CD4-positive, alpha-beta T cell treated with Interleukin-15 for 4 hours (primary cell): ENCODE results near the gene RFFL.

Experiments
- DNase-seq: peaks from one replicate; pipeline ENCODE4 v3.0.0-alpha.2; 2020; ENCODE audit warnings: low spot score

RFFL gene

DNA sequence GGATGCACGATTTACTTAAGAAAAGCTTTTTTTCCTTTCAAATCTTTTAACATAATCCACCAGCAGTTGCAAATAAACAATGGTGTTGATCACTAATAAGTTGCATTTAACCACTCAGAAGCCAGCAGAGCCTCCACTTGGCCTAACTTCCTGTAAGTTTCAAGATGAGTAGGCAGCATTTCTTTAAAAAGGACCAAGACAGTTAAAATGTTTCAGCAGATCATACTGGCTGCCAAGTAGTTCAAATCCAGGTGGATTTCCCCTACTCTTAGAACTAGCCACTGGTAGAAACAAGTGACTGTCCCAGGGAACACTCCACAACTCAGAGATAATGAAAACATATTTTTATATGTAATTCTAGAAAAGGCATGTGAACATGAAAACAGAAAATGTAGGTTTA, 17.0 kb upstream of the RFFL start:
- no peak for DNase-seq

DNA sequence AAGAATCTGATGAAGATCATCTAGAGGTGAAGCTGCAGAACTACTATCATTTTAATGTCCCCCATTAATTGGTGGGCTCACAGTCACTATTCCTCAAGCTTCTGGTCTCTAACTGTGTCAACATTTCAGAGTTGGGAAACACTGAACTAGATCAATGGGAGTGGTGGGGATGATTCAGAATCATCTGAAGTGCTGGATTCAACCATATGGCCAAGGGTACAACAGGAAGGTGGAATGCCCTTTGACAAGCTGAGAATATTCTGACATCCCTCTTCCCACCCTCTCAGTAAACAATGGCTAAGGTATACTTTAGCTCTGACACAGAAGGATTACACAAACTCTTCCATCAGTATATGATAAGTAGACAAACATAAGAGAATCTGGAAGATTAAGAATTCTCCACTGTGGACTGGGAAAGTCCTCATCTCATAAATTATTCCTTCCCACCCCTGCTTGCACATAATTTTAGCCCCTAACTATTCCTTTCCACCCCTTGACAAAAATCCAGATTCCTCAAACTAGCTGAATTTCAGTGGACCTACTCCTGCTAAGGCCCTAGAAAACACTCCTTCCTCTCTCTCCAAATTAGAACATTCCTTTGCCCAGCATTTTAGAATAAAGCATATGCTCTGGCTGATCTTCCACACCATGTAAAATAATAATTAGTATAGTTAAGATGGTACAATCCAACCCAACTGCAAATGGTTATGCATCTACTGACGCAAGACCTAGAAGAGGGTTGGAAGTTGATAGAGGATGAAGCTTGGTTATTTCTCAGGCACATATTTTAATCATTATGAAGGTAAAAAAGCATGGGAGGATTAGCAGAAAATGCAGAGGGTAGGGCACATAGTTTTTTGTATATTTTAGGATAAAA, 16.3 kb upstream of the RFFL start:
- no peak for DNase-seq

DNA sequence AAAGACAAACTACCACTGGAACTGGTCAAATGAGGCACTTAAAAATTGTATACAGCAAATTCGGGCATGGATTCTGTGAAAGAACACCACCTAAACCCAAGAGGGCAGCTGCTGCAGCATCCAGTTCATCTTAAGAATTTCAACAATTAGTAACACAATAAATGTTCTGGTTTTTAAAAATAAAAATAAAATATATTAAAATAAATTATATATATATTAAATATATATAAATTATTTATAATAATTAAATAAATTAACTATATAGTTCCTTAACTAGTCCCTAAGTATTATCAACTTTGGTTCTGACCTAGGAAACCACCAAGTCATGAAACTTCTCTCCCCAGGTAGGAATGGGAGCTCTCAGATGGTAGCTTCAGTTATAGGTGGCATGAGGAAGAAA, 13.4 kb upstream of the RFFL start:
- no peak for DNase-seq

DNA sequence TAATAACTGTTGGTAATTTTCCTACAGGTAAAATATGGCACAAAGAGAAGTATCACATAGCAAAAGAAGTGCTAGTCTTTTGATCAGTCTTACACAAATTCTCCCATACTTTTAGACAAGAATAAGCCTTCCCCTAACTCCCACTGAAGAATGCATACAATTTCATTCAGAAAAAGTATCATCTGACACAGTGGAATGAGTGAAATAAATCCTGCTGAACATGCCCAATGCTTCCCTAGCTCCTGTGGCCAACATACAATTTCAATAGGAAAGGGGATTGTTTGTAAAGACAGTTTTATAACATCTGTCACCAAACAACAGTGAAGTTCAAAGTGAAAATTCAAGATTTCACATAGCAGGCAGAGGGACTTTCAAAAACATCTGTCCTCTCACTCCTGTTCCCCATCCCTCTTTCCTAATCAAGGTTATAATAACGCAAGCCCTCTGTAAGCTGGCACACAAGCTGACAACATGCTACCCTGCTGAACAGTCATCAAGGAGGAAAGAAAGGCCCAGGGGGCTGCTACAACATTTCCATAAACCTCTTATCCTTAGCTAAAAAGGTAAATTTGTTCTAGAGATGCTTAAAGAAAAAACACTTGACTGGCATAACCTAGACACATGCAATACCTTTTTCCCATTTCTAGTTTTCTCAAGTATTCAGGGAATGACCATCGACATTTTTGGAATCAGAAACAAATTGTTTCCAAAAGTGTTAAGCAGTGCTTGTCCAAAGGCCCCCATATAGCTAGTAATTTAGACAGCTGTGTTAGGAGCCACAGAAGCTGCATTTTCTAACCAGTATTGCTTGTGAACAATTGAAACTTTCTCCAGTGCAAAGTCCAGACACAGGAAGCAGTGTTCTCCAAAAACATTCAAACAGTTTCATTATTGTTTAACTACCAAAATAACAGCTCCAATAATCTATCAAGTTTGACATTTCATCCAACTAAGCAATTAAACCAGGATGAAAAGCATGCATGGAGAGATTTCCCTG, 11.5 kb upstream of the RFFL start:
- no peak for DNase-seq

DNA sequence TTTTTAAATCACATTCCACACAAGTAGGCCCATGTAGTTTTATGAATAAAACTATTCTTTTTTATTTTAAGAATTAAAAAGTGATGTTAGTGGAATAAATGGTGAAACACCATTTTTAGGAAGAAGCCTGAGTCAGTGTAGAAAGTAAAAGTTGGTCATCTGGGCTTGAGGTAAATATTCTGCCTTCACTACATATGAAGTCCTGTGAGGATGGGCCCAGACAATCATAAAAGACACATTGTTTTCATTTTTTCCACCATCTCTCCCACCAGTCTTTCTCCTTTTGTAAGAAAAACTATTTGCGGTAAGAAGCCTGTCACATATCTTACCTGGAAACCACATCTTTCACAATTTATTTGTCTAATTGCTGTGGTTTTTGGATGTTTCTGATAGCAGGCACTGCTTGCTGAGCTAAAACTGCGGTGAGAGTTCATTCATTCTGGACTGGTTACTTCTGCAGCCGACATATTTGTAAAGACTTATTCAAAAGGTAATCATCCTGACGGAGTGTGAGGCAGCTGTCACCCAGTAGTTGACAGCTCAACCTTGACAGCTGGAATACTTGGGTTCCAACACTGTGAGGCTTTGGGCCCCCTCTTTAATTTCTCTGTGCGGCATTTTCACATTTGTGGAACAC, 10.6 kb upstream of the RFFL start:
- DNase-seq = peak; percentile 43

DNA sequence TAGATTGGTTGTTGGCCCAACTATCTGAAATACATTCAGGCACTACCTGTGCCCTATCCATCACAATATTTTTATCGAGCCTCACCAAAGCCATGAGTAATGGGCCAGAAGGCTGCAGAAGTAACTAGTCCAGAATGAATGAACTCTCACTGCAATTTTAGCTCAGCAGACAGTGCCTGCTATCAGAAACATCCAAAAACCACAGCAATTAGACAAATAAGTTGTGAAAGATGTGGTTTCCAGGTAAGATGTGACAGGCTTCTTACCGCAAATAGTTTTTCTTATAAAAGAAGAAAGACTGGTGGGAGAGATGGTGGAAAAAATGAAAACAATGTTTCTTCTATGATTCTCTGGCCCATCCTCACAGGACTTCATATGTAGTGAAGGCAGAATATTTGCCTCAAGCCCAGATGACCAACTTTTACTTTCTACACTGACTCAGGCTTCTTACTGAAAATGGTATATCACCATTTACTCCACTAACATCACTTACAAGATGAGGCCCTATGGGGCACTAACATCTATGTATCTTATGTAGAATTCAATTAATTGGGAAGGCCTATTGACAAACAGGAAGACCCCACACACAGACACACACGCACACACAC, 9.8 kb upstream of the RFFL start:
- peak; percentile 66 for DNase-seq

DNA sequence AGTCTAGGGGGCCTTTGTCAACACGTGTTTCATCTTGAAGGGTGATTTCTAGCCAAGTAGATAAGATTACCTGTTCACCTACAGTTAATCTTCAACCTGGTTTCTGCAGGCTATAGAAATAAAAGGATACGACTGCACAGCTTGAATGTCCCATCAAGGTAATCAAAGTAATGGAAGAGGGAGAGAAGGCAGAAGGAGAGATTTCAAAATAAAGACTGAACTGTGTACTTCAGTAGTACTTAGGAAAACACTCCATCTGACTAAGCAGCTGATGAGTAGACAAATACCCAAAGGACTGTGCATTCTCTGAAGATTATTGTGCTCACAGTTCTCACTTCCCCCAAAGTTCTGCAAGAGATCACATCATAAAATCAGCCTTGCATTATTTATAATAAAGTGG, 5.8 kb upstream of the RFFL start:
- DNase-seq = no peak

DNA sequence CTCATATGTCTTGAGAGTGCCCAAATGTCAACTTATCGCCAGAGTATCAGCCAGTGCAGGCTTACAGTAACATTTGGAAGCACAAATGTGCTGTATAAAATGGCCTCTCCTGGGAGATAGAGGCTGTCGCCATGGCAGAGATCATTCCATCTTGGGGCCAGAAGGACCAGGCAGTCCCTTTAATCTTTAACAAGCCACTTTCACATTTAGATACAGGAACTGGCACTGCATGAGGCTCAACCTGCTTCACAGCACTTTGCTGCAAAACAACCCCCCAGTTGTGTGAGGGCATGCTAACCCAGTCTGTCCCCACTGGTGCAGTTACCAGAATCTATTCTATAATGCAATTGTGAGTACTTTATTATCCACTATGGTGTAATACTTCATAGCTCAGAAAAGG, 4.7 kb upstream of the RFFL start:
- DNase-seq = no peak

DNA sequence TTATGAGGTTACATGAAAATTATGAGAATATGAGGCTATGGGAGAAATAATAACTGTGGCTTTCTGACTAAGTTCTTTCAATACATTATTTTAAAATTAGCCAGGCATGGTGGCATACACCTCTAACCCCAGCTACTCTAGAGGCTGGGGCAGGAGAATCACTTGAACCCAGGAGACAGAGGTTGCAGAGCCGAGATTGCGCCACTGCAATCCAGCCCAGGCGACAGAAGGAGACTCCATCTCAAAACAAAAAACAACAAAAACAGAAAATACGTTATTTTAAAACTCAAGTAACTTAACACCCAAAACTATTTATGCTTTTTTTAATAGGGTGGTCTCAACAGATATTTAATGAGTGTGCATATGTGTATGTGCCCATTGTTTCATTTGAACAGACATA, 2.4 kb upstream of the RFFL start:
- DNase-seq = no peak

DNA sequence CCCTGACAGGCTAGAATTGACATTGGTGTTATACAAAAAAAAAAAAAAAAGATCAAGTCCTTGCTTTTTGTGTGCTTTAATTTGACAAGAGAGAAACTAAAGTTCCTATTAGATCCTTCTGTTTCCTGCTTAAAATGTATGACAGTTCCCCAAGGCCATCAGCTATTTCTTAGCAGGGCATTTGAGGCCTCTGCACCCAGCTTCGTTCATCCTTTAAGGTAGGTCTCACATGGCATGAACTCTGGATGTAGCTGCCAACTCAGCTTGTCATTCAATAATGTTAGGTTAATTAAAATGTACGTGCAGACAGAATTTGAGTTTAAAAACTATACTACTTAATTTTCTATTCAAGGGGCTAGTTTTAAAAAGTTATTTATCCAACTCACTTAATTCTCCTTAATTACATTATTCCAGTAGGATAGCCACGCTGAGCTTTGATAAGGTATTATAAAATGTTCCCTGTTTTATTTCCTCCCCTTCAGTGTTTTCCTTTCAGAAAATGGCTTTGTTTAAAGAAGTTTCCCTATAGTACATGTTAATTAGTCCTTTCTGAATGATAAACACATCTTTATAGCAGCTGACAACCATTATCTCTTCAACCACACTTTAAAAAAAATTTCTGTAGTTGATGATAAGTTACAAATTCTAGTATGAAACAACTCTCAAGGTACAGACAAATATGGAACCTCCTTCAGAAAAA, 1.2 kb upstream of the RFFL start:
- no peak for DNase-seq

DNA sequence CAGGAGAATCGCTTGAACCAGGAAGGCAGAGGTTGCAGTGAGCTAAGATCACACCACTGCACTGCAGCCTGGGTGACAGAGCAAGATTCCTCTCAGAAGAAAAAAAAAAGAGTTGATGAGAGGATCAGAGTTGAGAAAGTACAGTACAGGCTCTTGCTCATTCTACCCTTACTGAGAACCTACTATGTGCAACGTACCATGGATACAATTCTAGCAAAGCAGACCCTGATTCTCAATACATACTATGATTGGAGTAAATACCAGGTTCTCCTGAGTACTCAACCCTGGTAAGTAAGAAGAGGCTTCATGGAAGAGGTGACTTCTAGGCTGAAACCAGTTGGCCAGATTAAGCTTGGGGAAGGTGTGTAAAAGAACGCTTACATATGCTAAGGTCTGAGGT, 1.2 kb downstream of the RFFL start:
- no peak for DNase-seq

DNA sequence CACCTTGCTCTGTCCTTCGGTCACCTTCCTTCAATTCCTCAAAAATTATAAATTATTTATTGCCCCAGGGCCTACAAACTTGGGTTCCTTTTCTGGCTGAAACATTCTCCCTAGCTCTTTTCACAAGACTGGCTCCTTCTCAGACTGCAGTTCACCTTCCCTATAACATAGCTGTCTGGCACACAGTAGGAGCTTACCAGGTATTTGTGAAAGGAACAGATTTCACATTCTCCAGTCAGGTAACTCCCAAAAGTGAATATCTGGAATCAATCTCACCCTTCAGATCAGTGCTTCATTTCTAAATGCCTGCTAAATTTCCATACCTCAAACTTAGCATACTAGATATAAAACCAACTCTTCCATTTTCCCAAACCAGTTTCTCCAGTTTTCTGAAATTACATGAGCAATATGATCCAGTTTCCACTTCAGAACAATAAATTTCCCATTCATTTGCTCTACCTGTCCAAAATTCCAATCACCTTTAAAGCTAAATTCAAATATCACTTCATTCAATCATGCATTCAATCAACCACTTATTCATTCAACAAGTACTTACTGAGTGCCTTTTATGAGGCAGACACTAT, 6.1 kb downstream of the RFFL start:
- no peak for DNase-seq

DNA sequence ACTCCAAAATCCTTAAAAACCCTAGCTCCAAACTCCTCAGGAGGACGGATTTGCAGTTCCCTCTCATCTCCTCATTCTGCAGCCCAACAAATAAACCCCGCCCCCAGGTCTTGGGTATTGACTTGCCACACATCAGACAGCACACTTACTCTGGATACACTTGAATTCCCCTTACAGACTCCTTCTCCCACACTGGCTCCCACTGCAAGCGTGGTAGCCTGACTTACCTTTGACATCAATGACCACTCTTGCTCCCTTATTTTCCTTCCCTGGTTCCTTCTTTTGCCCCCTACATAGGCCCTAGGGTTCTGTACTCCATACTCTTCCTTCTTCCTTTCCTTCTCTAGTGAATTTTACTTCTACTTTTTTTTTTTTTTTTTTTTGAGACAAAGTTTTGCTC, 7.5 kb downstream of the RFFL start:
- no peak for DNase-seq

DNA sequence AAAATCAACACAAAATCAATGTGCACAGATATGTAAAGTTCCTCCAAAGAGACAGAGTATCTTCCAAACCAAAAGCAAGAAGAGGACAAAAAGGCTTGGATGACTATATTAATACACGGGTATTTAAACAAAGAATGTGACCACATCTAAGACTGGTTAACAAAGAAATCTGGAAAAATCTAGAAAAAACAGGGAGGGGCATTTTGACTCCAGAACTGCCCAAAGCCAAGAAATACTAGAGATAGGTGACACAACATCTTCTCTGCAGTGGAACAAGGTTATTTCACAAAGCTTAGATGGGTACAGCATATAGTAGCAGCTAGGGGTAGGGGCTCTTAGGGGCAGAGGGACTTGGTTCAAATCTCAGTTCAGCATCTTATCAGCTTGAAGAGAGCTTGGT, 10.3 kb downstream of the RFFL start:
- no peak for DNase-seq

DNA sequence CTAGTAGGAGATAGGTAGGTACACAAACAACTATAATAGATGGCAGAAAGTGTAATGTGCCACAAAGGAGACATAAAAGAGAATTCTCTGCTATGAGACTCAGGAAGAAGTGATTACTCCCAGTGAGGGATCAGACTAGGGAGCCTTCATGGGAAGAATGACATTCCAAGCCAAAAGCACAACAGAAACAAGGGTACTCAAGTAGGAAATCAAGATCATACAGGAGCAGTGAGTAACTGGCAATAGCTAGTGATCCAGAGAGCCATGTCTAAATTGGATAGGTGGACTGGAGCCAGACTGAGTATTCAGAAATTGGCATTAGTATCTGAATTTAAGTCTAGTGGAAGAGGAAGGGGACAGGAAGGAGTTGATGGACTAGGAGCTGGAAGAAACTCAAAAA, 10.7 kb downstream of the RFFL start:
- no peak for DNase-seq

DNA sequence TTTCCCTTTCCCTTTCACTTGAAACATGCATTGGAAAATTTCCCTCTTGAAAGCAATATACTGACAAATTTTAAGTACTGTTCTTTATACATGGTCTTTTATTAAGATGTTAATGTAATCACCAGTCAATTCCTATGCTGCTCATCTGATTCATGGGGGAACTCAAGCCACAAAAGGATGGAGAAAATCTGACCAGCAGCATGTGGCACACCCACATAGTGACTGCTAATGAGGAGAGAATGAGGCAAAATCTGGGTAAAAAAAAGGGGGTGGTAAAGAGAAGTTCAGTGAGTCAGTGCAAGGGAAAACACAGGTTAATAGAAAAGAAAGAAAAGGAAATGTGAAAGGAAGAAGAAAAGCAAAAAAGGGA, 11.3 kb downstream of the RFFL start:
- no peak for DNase-seq

DNA sequence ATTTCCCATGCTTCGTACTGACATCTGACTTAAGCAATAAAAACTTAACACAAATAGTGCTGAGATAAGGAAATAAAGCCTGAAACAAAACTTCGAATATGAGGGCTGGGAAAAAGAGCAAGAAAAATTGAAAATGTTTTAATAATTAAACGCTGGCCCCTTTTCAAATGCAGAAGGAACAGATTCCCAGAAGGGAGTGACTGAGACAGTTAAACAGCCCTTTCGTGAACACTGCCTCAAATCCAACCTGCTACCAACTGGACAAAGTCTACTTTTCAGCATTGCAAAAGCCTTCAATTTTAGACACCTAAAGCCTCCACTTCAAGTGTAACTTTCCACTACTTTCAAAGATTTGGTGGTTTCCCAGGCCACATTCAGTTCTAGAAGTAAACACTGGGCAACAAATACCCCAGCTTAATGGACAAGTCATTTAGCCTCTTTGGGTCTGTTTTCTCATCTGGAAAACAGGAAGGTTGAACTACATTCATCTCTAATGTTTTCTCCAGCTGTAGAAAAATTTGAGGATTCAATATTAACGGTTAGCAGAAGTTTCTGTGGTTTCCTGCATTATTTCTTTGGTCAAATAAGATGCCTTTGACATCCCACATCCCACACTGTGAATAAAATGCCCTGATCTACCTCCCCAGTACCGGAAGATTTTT, 11.8 kb downstream of the RFFL start:
- DNase-seq = peak; percentile 26

DNA sequence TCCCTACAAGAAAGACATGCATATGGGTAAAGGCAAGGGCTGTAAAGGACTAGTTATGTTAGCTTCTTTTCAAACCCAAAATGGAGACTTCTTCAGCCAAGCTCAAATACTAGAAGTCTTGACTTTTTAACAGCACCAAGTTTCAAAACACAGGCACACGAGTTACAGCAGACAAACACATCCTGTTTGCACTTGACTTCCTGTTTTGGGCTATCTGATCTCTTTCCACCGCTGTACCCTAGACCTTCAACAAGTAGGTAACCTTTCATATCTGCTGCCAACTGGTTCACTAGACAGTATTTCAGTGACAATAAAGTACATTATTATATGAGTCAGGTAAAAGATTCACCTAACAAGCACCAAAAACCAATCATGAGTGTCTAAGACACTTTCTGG, 12.3 kb downstream of the RFFL start:
- peak; percentile 85 for DNase-seq

DNA sequence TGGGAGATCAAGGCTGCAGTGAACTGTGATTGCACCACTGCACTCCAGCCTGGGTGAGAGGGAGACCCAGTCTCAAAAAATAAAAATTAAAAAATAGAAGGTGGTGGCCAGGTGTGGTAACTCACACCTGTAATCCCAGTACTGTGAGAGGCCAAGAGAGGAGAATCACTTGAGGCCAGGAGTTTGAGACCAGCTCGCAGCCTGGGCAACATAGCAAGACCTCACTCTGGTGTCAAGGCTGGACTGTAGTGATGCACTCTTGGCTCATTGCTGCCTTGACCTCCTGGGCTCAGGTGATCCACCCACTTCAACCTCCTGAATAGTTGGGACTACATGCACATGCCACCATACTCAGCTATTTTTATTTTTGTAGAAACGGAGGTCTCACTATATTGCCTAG, 13.3 kb downstream of the RFFL start:
- no peak for DNase-seq

DNA sequence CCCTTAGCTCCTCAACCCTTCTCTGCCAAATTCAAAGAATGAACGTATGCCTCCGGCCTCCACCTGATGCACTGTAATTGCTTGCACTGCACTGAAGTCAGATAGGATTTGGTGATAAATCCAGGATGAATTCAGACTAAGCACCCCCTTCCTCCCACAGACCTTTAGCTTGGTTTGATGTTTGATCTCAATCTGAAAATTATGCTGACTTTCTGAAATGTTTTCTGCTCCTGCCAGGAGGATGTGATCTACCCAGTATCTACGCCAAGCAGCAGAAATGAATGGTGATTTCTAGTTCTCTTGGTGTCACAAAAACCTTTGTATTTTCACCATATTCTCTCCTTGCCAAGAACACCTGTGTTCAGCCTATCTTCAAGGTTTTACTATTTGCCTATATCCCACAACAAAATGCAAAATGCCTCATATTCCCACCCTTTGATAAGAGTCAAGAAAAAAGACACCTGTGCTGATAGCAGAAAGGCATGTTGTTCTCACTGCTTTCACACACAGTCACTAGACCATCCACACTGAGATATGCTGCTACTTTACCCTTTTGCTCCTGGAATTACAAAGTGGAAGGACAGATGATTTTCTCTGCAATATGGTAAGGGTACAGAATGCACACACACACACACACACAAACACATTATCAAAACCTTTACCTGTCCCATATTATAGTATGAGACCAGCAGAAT, 14.7 kb downstream of the RFFL start:
- no peak for DNase-seq
